ENCODE results near the gene TAAR8. TPM values are rescaled to one million over a fixed set of nuclear protein-coding genes. Genes with fewer than 3 reads are reported as not detected.
"Not testable (repeated sequence)": the region's sequence is repeated elsewhere in the genome, so short reads cannot be mapped to it uniquely, and the experiment has no call there.

The TAAR8 gene
- total and polyA plus RNA-seq, 4 experiments from 2014 or later, result not detected

GRCh38 chr6:132596201-132596600 lies 43.7 kb downstream of the TAAR8 start:
- H3K4me3 Mint-ChIP-seq, result no peak overlapping the region
- H3K27ac Mint-ChIP-seq, result no peak overlapping the region
- H3K27me3 ChIP-seq (ENCODE audit: insufficient read depth, low read length), result no peaks in the 10 kb centered on the region
- H3K4me1 Mint-ChIP-seq, result no peaks in the 10 kb centered on the region
- H3K9me3 ChIP-seq (ENCODE audit: control insufficient read depth in 1 of 2, low read length in 2 of 2), result no peaks in the 10 kb centered on the region
- no peak overlapping the region for H3K27ac ChIP-seq (ENCODE audit: low read depth, low read length)
- H3K27me3 Mint-ChIP-seq, result peaks cover 13 to 20% of the 10 kb centered on the region in 2 donors
- H3K9me3 Mint-ChIP-seq, result peaks cover 0 to 3% (median 0%) of the 10 kb centered on the region in 8 donors
- ChIA-PET POLR2A (ENCODE audit: partially characterized antibody) (no interaction called here), CTCF (ENCODE audit: partially characterized antibody) (no interaction called here)
- H3K36me3 Mint-ChIP-seq, result no peaks in the 10 kb centered on the region
- no peak overlapping the region for H3K4me3 ChIP-seq (ENCODE audit: low read length in 2 of 2)
- H3K4me1 ChIP-seq (ENCODE audit: insufficient read depth, low read length), result no peaks in the 10 kb centered on the region
- no peaks in the 10 kb centered on the region for H3K36me3 ChIP-seq (ENCODE audit: insufficient read depth, low read length)
- DNase-seq, result no peak
- intact Hi-C loops (cut with micrococcal nuclease), result no loop called here

GRCh38 chr6:132598473-132598872 lies 46.0 kb downstream of the TAAR8 start:
- no peaks in the 10 kb centered on the region for H3K27me3 ChIP-seq (ENCODE audit: insufficient read depth, low read length)

GRCh38 chr6:132600900-132601299 lies 48.4 kb downstream of the TAAR8 start:
- H3K27me3 ChIP-seq (ENCODE audit: insufficient read depth, low read length); H3K4me3 ChIP-seq (ENCODE audit: low read length in 2 of 2); H3K27ac Mint-ChIP-seq; H3K27ac ChIP-seq (ENCODE audit: low read depth, low read length); H3K9me3 Mint-ChIP-seq; CTCF ChIA-PET (ENCODE audit: partially characterized antibody); H3K4me1 ChIP-seq (ENCODE audit: insufficient read depth, low read length); H3K36me3 Mint-ChIP-seq; intact Hi-C loops (cut with micrococcal nuclease); POLR2A ChIA-PET (ENCODE audit: partially characterized antibody); H3K36me3 ChIP-seq (ENCODE audit: insufficient read depth, low read length); H3K9me3 ChIP-seq (ENCODE audit: control insufficient read depth in 1 of 2, low read length in 2 of 2); H3K4me3 Mint-ChIP-seq; H3K4me1 Mint-ChIP-seq; DNase-seq: not testable (repeated sequence)
- peaks cover 9 to 10% of the 10 kb centered on the region in 2 donors for H3K27me3 Mint-ChIP-seq

More at GRCh38 chr6:132598473-132598872, 46.0 kb downstream of the TAAR8 start:
- H3K9me3 ChIP-seq (ENCODE audit: control insufficient read depth in 1 of 2, low read length in 2 of 2), result no peaks in the 10 kb centered on the region
- Mint-ChIP-seq H3K36me3 (no peaks in the 10 kb centered on the region), H3K4me3 (no peak overlapping the region), H3K4me1 (no peaks in the 10 kb centered on the region), H3K9me3 (peaks cover 0 to 3% (median 0%) of the 10 kb centered on the region in 8 donors), H3K27ac (no peak overlapping the region), H3K27me3 (peaks cover 15% of the 10 kb centered on the region in 2 donors)
- DNase-seq, result no peak
- H3K36me3 ChIP-seq (ENCODE audit: insufficient read depth, low read length), result no peaks in the 10 kb centered on the region
- ChIA-PET POLR2A (ENCODE audit: partially characterized antibody) (no interaction called here), CTCF (ENCODE audit: partially characterized antibody) (interaction anchor here (0.7 kb wide), 1 partner anchor 15 kb away, joined by 3 read pairs; no protein-coding TSS in a partner anchor)
- intact Hi-C loops (cut with micrococcal nuclease), result no loop called here
- no peak overlapping the region for H3K4me3 ChIP-seq (ENCODE audit: low read length in 2 of 2)
- H3K4me1 ChIP-seq (ENCODE audit: insufficient read depth, low read length), result no peaks in the 10 kb centered on the region
- no peak overlapping the region for H3K27ac ChIP-seq (ENCODE audit: low read depth, low read length)

Other genes with a start within 250 kb of the TAAR8 start
- gene MOXD1, start 151.2 kb upstream of the TAAR8 start, total RNA-seq, result not detected
- gene MOXD1, start 151.2 kb upstream of the TAAR8 start, polyA plus RNA-seq, result not detected
- gene STX7, start 39.6 kb upstream of the TAAR8 start, total RNA-seq, result 10 to 100 TPM; 22.7 TPM
- gene STX7, start 39.6 kb upstream of the TAAR8 start, polyA plus RNA-seq, result 10 to 100 TPM in 1 of 2 donors, 1 to 10 TPM in 1; 8.2 to 14.9 TPM
- not detected for gene TAAR9, start 14.4 kb upstream of the TAAR8 start, total RNA-seq
- gene TAAR9, start 14.4 kb upstream of the TAAR8 start, polyA plus RNA-seq, result not detected
- gene TAAR6, start 17.6 kb downstream of the TAAR8 start, total RNA-seq, result not detected
- gene TAAR6, start 17.6 kb downstream of the TAAR8 start, polyA plus RNA-seq, result not detected
- gene TAAR5, start 37.1 kb downstream of the TAAR8 start, total RNA-seq, result not detected
- not detected for gene TAAR5, start 37.1 kb downstream of the TAAR8 start, polyA plus RNA-seq
- not detected for gene TAAR2, start 71.6 kb downstream of the TAAR8 start, total RNA-seq
- gene TAAR2, start 71.6 kb downstream of the TAAR8 start, polyA plus RNA-seq, result not detected
- gene TAAR1, start 106.5 kb downstream of the TAAR8 start, total RNA-seq, result not detected
- gene TAAR1, start 106.5 kb downstream of the TAAR8 start, polyA plus RNA-seq, result not detected
- gene VNN1, start 161.4 kb downstream of the TAAR8 start, total RNA-seq, result under 1 TPM in 1 of 2 experiments, not detected in 1; 0.11 TPM
- not detected for gene VNN1, start 161.4 kb downstream of the TAAR8 start, polyA plus RNA-seq
- 10 to 100 TPM; 12.2 to 13.3 TPM for gene VNN2, start 205.2 kb downstream of the TAAR8 start, total RNA-seq
- gene VNN2, start 205.2 kb downstream of the TAAR8 start, polyA plus RNA-seq, result 10 to 100 TPM; 14.8 to 18.9 TPM
- gene SLC18B1, start 246.0 kb downstream of the TAAR8 start, total RNA-seq, result 10 to 100 TPM; 13.8 to 14.7 TPM
- gene SLC18B1, start 246.0 kb downstream of the TAAR8 start, polyA plus RNA-seq, result 10 to 100 TPM; 11.6 to 19.5 TPM

Measured in CD4-positive, alpha-beta memory T cell (primary cell).